IPS DF 4.7 (cell line): Measurements from ENCODE around the gene ACOX3.

ENCODE experiments used
- DNase-seq: peaks from one replicate; pipeline ENCODE4 v3.0.0-alpha.2; 2013; ENCODE audit warnings: low spot score; ENCODE audit errors: extremely low read depth

The ACOX3 gene

DNA sequence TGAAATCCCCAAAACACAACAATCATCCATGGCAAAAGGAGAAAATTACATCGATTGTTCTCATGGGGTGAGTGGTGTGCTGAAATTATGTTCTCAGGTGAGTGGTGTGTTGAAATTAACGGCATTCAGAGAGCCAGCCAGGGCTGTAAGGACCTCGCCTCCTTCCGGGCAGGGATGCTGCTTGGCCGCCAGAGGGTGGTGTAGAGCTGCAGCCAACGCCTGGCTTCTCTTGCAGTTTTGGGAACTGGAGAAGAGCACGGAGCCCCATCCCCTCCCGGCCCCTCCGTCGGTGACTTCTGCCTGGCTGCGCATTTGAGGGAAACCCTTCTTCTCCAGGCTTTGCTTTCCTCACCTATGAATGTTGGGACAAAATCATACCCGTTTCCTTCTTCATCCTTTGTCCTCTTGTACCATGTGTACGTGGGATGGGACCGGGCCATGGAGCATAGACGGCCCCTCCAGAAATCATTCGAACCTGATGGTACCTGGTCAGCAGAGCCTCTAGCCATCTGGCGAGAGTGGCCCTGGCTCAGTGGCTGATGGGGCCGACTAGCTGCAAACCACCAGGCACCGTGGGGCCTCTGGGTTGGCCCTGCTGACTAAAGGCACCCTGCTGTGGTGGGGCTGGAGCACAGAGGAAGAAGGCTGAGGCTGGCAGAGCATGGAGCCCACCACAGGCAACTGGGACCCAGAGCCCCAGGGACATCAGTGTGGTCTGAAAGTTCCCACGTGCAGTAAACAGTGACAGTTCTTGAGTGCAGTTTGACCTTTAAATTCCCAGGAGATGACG, 28.4 kb upstream of the ACOX3 start:
- DNase-seq = peak; percentile 30

DNA sequence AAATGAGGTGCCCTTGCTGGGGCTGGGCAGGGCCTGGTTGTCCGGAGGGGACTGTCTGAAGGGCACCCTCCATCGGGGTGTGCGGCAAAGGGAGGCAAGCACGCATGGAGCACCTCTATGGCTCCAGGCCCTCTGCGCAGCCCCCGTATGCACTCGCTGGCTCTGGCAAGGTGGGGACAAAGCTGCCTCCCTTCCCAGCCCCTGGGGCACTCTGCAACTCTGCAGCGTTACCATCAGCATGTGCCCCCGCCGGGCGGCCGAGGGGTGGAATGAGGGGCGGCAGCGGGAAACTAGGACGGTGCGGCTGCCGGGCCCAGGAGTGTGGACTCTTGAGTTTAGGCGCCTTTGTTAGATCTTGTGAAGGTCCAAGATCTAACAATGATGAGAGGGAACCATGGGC, 26.5 kb upstream of the ACOX3 start:
- no peak for DNase-seq

DNA sequence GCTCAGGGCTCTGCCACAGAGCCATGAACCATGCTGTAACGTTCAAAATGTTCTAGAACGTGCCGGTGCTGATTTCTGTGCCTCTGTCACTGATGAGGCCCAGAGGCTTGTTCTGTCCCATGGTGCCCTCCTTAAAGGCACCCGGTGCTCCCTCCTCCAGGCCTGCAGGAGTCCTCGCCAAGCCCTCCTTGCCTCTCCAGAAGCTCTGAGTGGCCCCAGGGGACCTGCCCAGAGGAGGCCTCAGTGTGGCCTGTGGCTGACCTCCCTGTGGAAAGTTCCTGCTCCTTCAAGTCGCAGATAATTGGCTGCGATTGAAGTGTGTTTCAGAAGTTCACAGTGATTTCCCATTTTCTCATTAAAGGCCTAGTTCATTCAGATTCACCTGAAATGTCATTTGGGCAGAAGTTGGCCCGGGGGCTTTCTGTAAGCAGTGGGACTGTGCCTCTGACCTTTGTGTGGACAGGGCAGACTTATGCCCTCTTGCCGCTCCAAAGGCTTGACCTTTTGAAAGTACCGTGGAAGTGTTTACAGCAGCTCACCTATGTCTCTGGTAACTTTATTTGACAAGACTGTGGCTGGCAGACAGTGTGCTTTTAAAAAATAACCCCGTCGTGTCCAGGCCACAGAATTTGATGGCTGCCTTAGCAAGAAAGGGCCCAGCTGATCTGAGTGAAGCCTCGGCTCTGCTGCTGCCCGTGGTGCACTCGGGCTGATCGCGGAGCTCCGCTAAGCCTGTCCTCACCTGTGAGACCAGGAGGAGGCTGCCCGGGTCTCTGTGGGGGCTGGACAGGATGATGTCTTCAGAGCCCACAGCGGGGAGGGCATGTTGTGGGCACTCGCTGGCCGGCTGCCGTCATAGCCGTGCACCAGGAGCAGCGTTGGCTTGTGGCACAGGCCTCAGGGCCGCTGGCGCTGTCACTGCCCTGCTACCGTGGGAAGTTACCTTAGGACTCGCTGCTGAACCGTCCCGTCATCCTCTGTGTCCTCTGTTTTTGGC, 25.4 kb upstream of the ACOX3 start:
- no peak for DNase-seq

DNA sequence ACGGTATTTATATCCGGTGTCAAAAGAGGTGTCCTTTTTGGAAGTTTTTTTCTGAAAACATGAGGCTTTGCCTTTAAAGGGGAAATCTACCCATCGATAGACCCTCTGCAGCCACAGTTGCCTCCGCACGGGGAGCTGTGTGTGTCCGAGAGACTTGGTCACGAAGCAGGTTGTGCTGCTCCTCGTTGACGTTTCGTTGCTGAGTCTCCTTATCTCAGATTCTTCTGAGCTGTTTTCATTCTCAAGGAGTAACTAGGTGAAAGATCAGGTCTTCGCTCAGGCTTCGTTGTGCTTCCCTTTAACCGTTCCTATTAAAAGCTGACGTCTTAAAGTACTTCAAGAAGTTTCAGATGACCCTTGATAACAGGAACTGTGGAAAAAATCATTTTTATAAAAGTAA, 23.9 kb upstream of the ACOX3 start:
- no peak for DNase-seq

DNA sequence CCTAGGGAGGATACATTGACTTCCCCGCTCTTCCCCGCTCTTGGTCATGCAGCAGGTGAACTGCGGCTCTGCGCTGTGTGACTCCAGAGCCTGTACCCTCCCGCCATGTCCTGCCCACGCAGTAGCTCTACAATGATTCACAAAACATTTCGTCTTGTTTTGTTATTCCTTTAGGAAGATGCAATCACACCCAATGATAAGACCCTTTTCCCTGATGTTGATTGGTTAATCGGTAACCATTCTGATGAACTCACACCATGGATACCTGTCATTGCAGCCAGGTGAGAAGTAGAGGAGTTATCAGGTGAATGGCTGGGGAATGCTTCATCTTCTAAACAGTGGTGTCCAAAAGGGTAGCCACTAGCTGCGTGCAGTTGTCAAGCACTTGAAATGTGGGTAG, 23.3 kb upstream of the ACOX3 start:
- DNase-seq = no peak

DNA sequence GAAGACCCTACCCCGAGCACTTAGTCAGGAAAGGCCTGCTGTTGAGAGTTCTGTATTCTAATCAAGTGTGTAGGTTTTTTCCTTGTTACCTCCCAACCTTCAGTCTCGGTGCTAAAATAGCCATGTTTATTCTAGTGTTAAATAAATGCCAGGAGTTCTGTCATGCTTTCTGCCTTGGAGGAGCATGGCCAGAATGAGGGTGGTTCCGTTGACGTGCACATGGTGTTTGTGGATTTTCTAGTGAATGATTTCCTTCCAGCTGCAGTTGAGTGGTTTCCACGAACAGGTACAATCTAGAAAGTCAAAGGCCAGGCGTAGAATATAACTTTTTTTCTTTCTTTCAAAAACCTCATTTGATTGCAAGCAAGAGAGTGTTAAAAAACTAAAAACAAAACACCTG, 21.1 kb upstream of the ACOX3 start:
- DNase-seq = no peak

DNA sequence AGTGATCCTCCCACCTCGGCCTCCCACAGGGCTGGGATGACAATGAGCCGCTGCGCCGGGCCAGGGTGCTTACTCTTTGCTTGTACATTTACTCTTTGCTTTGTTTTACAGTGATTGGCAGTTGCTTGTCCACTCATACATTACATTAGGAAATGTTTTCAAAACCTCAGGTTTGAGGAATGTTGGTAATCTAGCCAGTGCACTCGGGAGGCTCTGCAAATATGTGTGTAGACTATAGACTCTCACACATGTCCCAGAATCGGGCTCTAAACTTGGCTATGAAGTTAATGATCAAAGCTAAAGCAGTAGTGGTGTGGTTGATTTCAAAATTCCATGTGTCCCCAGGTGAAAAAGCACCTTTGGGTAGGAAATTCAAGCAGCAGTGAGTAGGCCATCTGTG, 20.6 kb upstream of the ACOX3 start:
- no peak for DNase-seq

DNA sequence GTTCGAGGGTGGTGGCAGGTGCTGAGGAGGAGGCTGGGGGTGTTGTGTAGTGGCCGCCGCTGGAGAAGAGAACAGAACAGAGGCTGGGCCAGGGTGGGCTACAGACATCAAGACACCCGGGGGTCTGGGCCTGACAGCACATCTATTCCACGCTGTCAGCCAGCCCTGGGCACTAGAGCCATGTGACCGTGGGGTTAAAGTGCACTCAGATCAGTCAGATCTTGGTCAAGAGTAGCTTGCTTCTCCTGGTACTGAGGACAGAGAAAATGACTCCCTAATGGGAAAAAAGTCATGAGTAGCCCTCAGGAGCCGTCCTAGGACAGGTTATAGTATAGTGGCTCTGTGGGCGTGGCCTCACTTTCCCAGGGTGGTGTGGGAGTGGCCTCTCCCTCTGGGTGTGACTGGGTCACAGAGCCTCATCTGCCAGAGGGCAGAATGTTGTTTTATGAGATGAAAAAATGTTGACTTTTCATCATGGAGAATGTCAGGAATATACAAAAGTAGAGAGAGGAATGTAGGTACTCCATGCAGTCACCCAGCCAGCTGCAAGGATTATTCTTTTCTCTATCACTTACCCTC, 19.4 kb upstream of the ACOX3 start:
- no peak for DNase-seq

DNA sequence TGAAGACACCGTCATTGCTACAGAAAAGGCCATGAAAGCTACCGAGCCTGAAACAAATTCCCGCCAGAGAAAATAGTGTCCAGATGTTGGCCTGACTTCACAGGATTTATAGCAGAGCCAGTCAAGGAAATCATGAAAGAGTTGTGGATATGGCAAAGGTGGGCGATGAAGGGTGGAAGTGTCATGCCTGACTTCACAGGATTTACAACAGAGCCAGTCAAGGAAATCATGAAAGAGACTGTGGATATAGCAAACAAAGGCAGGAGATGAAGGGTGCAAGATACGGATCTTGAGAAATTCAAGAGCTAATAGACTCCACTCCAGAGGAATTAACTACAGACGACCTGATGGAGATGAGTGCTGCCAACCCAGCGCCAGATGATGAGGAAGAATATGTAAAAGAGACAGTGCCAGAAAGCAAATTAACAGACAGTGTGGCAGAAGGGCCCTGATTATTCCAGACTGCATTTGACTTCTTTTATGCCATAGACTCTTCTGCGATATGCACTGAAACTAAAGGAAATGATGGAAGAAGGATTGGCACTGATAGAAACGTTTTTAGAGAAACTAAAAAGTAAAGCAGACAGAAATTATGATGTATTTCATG, 17.2 kb upstream of the ACOX3 start:
- DNase-seq = no peak

DNA sequence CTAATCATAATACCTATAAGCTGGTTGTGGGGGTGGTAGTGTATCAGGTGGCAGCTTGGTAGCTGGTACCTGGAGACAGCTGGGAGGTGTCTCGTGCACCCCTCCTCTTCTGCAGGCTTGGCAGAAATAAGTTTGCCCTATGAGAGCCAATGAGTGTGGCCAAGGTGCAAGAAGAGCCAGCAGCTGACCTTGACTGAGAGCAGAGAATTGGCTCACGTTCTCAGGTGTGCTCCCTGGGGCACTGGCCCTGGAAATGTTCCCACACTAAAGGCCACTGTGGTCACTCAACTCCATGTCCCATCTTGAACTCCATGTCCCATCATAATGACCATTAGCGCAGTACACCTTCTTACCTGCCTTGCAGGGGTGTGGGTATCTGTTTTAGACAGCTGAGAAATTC, 13.4 kb upstream of the ACOX3 start:
- no peak for DNase-seq

DNA sequence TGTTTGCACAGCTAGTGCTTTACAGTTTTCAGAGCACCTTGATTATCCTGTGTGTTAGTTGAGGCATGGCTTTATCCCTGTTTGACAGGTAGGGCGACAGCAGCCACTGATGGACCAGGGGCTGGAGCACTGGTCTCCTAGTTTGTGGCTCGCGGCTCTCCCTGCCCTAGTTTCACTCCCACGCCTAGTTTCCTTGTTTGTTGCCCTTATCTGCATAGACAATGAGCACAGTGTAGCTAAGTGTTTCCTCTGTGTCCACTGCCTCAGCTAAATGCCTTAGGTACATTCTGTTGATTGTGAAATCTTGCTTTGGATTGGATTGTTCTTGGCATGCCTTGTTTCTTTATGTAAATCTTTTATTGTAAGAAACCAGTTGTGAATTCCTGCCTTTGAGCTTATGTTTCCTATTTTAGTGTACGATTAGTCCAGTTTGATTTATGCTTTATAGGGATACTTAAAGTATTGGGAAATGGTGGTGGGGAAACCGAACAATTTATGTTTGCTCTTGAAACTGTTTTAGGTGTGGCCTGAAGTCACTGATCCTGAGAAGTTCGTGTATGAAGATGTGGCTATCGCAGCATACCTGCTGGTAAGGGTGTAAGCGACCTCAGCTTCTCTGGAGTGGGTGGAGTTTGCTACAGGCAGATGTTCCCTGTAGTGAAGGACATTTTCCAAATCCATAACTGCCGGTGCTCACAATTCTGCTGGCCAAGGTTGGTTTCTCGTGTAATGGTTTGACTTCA, 11.1 kb upstream of the ACOX3 start:
- no peak for DNase-seq

DNA sequence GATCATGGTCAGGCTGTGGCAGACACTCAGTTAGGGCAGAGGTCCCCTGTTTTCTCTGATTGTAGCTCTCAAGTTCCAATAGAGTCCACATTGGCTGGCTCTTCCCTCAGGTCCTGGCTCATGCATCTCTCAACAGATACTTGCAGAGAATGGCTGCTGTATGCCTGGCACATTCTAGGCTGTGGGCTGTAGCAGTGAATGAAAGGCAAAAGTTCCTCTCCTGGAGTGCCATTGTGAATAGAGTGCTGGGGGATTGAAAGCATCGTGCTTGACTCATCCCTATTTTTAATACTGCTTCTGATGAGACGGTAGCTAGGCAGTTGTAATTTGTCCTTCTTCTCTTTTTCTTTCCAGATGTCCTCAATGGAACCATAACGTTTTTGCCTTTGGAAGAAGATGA, 5.6 kb upstream of the ACOX3 start:
- DNase-seq = no peak

DNA sequence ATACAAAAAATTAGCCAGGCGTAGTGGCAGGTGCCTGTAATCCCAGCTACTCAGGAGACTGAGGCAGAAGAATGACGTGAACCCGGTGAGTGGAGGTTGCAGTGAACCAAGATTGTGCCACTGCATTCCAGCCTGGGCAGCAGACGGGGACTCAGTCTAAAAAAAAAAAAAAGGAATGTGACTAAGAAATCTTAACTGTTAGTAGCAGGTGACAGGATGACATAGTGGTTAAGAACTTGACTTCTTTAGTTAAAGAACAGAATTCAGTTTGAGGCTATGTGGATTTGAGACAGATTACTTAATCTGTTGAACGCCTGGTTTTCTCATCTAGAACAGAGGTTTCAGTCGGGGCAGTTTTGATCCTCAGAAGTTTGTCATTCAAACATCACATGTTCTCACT, 3.3 kb upstream of the ACOX3 start:
- DNase-seq = no peak

DNA sequence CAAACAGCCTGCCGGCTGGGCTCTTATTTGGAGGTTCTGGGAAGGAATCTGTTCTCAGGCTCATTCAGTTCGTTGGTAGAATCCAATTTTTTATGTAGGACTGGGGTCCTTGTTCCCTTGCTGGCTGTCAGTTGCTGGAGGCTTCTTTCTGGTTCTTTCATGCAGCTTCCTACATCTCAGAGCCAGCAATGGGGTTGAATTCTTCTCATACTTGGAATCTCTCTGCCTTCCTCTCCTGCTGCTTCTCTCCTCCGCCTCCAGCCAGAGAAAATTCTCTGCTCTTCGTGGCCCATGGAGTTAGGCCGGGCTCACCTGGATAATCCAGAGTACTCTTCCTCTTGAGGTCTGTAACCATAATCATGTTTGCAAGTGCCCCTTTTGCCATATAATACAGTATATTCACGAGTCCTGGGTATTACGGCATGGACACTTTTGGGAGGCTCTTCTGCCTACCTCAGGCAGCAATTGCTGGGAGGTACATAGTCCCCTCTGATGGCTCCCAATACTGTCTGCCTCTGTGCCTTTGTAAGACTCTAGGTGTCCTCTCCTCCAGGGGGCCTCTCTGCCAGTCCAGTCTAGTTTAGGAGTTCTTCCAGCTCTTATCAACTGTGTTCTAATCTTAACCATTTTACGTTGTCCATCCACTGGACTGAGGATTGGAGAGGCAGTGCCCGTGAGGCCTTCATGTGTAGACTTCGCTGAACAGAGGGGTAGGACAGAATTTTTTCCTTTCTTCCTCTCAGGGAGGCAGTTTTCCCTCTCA, 2.3 kb upstream of the ACOX3 start:
- no peak for DNase-seq

DNA sequence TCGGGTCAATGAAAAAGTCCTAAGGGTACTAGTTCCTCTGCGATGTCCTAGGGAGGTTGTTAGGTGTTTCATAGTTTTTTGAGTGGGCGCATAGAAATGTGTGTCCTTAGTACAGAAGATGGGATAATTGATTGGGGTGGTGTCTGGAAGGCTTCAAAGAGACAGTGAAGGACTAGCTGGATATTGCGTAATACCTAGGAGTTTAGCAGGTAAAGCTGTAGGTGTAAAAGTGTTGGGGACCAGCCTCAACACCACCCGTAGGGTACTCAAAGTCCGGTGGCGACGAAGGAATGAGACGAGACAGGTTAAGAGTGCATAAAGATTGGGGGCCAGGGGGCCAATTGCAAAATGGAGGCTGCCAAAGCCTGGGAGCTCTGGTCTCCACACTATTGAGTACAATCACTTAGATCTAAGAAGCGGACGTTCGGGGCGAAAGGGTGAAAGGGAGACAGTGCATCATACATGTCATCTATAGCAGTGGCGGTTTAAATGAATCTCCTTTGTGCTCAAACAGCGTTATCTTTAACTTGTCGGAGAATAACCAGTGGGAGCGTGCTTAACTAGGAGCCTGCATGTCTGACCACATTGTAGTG, 1.1 kb upstream of the ACOX3 start:
- no peak for DNase-seq

DNA sequence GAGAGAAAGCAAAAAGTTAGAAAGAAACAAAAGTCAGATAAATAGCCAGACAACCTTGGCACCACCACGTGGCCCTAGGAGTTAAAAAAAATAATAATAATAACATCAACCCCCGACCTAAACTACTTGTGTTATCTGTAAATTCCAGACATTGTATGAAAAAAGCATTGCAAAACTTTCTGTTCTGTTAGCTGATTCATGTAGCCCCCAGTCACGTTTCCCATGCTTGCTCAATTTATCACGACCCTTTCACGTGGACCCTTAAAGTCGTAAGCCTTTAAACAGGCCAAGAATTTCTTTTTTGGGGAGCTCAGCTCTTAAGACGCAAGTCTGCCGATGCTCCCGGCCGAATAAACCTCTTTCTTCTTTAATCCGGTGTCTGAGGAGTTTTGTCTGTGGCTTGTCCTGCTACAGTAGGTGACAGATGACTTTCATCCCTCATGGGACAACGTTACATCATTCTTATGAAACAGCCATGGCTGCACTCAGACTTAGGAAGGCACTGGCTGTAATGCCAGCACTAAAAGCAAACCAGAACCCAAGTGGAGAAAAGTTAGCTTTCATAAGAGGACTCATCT, 520 bp downstream of the ACOX3 start:
- no peak for DNase-seq

DNA sequence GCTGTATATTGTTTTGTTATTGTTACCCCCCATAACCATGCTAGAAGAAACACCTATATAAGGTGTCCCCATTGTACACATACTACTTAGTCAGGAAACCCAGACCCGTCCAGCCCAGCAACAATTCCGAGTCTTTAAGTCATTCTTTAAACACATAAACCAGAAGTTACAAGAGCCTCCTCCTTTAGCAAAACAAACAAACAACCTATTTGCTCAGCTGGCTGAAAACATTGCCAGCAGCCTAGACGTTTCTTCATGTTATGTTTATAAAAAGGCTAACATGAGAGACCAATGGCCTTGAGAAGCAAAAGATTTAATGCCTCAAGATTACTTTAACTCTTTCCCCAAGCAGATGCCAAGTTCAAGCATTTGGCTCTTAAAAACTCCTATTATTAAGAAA, 1.4 kb downstream of the ACOX3 start:
- no peak for DNase-seq

DNA sequence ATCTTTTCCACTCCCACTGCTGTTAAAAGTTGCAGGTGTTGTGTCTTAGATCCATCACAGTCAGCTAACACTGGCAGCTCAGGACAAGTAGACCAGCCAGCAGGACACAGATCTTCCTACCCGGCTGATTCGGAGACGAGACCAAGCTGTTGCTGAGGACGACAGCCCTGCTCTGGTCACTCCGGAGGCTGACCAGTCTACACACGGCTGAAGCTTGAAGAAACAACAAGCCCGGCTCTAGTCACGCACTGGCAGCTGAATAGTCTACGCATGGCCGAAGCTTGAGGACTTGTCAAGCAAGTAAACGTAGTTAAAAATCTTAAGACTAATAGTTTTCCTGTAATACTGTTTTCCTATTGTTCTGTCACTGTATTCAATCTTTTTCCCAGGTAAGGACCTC, 1.8 kb downstream of the ACOX3 start:
- no peak for DNase-seq

DNA sequence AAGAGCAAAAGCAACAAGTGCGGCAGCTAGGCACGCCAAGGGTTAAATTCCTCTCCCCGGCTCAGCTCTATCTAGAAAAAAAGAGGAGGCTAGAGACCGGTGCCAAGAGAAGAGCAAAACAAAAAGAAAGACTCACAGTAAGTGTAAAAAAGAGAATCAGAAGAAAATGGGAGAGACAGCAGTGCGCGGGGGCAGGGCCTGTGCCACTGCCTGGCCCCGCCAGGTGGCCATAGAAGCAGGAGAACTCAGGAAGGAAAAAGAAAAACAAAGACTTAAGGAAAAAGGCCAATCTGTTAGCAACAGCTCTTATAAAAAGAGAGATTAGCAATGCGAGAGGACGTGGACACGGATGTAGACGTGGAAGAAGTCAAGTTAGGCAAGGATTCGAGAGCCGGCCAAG, 3.2 kb downstream of the ACOX3 start:
- no peak for DNase-seq
